Body of pancreas (tissue), 4 donors: Measurements from ENCODE around the gene PIGH.

Experiments used
- CTCF ChIP-seq, 7 experiments: fragments of 450-650 bp in 4 of 7; fragments of 200-600 bp in 3 of 7; sonication (generic) in 3 of 7; IDR thresholded peaks; one replicate each; pipeline ENCODE4 v1.5.1; 2016 to 2019; ENCODE audit warnings: antibody characterized with exemption in 7 of 7
- POLR2A ChIP-seq, 3 donors: fragments of 450-650 bp; IDR thresholded peaks; one replicate each; pipeline ENCODE4 v1.6.1; 2016; ENCODE audit warnings: antibody characterized with exemption in 3 of 3, mild to moderate bottlenecking in 2 of 3

- TF ChIP-seq CTCF (IDR thresholded peaks at IDR 0.05) (no peak), POLR2A (IDR thresholded peaks at IDR 0.05) (no peak)
Observed at GRCh38 chr14:67627519-67627918, 27.5 kb upstream of the PIGH start.
